PFSK-1 (cell line): ENCODE data around the gene CHAF1B.

Source experiments
- FOXP2 ChIP-seq: optimal IDR thresholded peaks from 2 replicates; pipeline ENCODE3; 2011; ENCODE audit warnings: borderline replicate concordance, control low read depth, inconsistent platforms; ENCODE audit not compliant: insufficient read depth; ENCODE audit errors: extremely low read length, extremely low read depth
- POLR2AphosphoS5 ChIP-seq: IDR thresholded peaks from 2 replicates; pipeline ENCODE4 v1.6.1; 2012; ENCODE audit warnings: low read depth, mild to moderate bottlenecking, control low read depth, low read length, moderate library complexity
- REST ChIP-seq, 2 experiments: IDR thresholded peaks; 2 replicates each; pipeline versions ENCODE4 v1.6.1 to v1.8.0; 2011 to 2012; ENCODE audit warnings: low read depth in 2 of 2, low read length in 2 of 2, control low read depth in 1 of 2, inconsistent platforms in 1 of 2, mild to moderate bottlenecking in 1 of 2, moderate library complexity in 1 of 2; ENCODE audit not compliant: insufficient read depth in 1 of 2
- SIN3A ChIP-seq: IDR thresholded peaks from 2 replicates; pipeline ENCODE4 v1.6.1; 2012; ENCODE audit warnings: mild to moderate bottlenecking, low read length, moderate library complexity, borderline replicate concordance; ENCODE audit not compliant: insufficient read depth
- TAF1 ChIP-seq: IDR thresholded peaks from 2 replicates; pipeline ENCODE4 v1.6.1; 2012; ENCODE audit warnings: low read length, control low read depth, borderline replicate concordance; ENCODE audit not compliant: insufficient read depth

Gene CHAF1B

DNA sequence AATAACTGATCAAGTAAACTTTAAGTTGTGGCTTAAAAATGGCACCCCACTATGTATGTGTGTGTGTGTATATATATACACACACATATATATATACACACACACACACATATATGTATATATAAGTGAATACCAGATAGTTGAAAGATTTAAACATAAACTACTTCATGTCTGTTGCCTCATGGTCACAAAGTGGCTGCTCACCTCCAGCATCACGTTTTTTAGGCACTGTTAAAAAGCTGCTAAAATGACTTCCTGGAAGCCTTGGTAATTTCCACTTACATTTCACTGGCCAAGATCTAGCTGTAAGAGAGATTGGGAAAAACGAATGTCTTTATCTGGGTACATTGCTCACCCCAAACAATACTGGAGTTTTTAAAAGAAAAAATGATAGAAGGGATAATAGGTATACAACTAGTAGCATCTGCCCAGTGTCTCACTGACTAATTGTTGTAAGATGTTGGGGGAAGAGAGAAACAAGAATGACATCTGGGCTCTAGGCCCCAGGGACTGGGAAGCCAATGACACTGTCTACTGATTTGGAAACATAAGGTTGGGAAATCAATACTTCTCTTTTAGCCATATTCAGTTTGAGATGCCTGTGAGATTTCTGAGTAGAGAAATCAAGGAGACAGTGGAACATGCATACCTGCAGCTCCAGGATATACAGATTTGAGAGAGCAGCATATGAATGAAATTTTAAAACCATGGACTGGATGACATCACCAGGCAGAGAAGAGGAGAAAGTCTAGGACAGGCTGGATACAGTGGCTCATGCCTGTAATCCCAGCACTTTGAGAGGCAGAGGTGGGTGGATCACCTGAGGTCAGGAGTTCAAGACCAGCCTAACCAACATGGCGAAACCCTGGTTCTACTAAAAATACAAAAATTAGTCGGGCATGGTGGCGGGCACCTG is 51.9 kb downstream of the CHAF1B start:
- TF ChIP-seq POLR2AphosphoS5: no peak
- no peak for TF ChIP-seq FOXP2
- no peak for TF ChIP-seq REST (IDR thresholded peaks at IDR 0.05; ENCODE audit: insufficient read depth in 1 of 2, low read depth in 2 of 2, low read length in 2 of 2)
- no peak for TF ChIP-seq TAF1
- no peak for TF ChIP-seq SIN3A

GRCh38 chr21:36437745-36438128 is 52.5 kb downstream of the CHAF1B start:
- TF ChIP-seq FOXP2: no peak
- no peak for TF ChIP-seq POLR2AphosphoS5
- TF ChIP-seq SIN3A: no peak
- no peak for TF ChIP-seq REST (IDR thresholded peaks at IDR 0.05; ENCODE audit: insufficient read depth in 1 of 2, low read depth in 2 of 2, low read length in 2 of 2)
- no peak for TF ChIP-seq TAF1

- TF ChIP-seq SIN3A (no peak), POLR2AphosphoS5 (no peak), TAF1 (no peak), REST (IDR thresholded peaks at IDR 0.05; ENCODE audit: insufficient read depth in 1 of 2, low read depth in 2 of 2, low read length in 2 of 2) (no peak), FOXP2 (no peak)
These were observed 56.5 kb downstream of the CHAF1B start for GRCh38 chr21:36441715-36442114.

DNA sequence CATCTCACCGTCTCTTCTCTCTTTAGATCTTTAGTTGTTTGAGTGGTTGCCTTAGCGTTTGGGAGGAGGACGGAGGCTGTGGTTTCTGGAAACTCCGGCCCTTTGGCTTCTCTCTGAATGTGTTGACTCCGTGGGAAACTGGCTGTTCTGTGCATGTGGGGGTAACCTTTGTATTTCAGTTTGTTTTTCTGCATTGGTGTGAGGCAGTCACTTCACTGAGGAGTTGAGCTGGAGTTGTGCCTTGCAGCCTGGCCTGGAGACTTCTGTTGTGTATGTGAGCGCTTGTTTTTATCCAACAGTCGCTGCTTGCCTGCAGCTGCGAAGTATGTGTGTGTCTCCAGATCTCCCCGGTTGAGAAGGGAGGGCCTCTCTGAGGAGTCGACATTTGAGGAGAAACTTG is 61.1 kb downstream of the CHAF1B start:
- TF ChIP-seq FOXP2: no peak
- TF ChIP-seq POLR2AphosphoS5: no peak
- no peak for TF ChIP-seq SIN3A
- TF ChIP-seq TAF1: no peak
- no peak for TF ChIP-seq REST (IDR thresholded peaks at IDR 0.05; ENCODE audit: insufficient read depth in 1 of 2, low read depth in 2 of 2, low read length in 2 of 2)

GRCh38 chr21:36450511-36450910 is 65.3 kb downstream of the CHAF1B start:
- no peak for TF ChIP-seq REST (IDR thresholded peaks at IDR 0.05; ENCODE audit: insufficient read depth in 1 of 2, low read depth in 2 of 2, low read length in 2 of 2)
- no peak for TF ChIP-seq SIN3A
- no peak for TF ChIP-seq FOXP2
- no peak for TF ChIP-seq TAF1
- no peak for TF ChIP-seq POLR2AphosphoS5
